CD14-positive monocyte (primary cell): Measurements from ENCODE around the gene DEF6. TPM values are rescaled to one million over a fixed set of nuclear protein-coding genes. Genes with fewer than 3 reads are reported as not detected.
A peak's percentile ranks its signal among the peaks of the same experiment; 100 is the strongest.

ENCODE experiments used
- DNase-seq, 3 donors: peaks; one replicate each; pipeline ENCODE4 v3.0.0-alpha.2; 2011 to 2022
- H2AFZ ChIP-seq: 2 replicates; pipeline ENCODE4 v1.6.0; 2012; ENCODE audit warnings: mild to moderate bottlenecking, low read depth, low read length, inconsistent platforms; ENCODE audit not compliant: insufficient read depth, poor library complexity, severe bottlenecking
- H3K27ac ChIP-seq, 2 donors: 1 replicate in 1 of 2; 2 replicates in 1 of 2; pipeline ENCODE4 v1.5.1; 2012 to 2013; ENCODE audit warnings: low read length in 2 of 2, control low read depth in 1 of 2, inconsistent platforms in 1 of 2, low read depth in 1 of 2, mild to moderate bottlenecking in 1 of 2
- H3K27me3 ChIP-seq, 2 donors: one replicate each; pipeline versions ENCODE4 v1.6.0 to v1.6.1; 2011 to 2013; ENCODE audit warnings: low read length in 2 of 2; ENCODE audit not compliant: control insufficient read depth in 2 of 2, insufficient read depth in 2 of 2
- H3K36me3 ChIP-seq, 2 donors: replicated peaks in 1 of 2; 1 replicate in 1 of 2; 2 replicates in 1 of 2; pipeline versions ENCODE4 v1.5.1 to v1.6.1; 2012 to 2013; ENCODE audit warnings: low read length in 2 of 2, control low read depth in 1 of 2, inconsistent platforms in 1 of 2, mild to moderate bottlenecking in 1 of 2; ENCODE audit not compliant: insufficient read depth in 2 of 2, control insufficient read depth in 1 of 2
- H3K4me1 ChIP-seq, 2 donors: 1 replicate in 1 of 2; 2 replicates in 1 of 2; pipeline versions ENCODE4 v1.5.1 to v1.6.1; 2012 to 2013; ENCODE audit warnings: low read length in 2 of 2, control low read depth in 1 of 2, inconsistent platforms in 1 of 2, mild to moderate bottlenecking in 1 of 2, moderate library complexity in 1 of 2; ENCODE audit not compliant: insufficient read depth in 2 of 2, control insufficient read depth in 1 of 2
- H3K4me2 ChIP-seq: replicated peaks from 2 replicates; pipeline ENCODE3; 2012; ENCODE audit warnings: low read length, moderate library complexity, mild to moderate bottlenecking; ENCODE audit not compliant: poor library complexity, severe bottlenecking; ENCODE audit errors: extremely low read depth
- H3K4me3 ChIP-seq, 3 experiments: fragments of 200-600 bp in 1 of 3; sonication (generic) in 1 of 3; replicated peaks in 1 of 3; 1 replicate in 2 of 3; 2 replicates in 1 of 3; pipeline ENCODE4 v1.5.1; 2011 to 2013; ENCODE audit warnings: low read length in 3 of 3, mild to moderate bottlenecking in 3 of 3, control low read depth in 2 of 3, low read depth in 2 of 3, inconsistent platforms in 1 of 3, moderate library complexity in 1 of 3
- H3K79me2 ChIP-seq: 2 replicates; pipeline ENCODE4 v1.6.0; 2012; ENCODE audit warnings: mild to moderate bottlenecking, control low read depth, inconsistent platforms, low read length, moderate library complexity; ENCODE audit not compliant: insufficient read depth
- H3K9ac ChIP-seq: 2 replicates; pipeline ENCODE4 v1.6.0; 2017; ENCODE audit warnings: low read length, mild to moderate bottlenecking; ENCODE audit not compliant: insufficient read depth, poor library complexity, severe bottlenecking
- H3K9me3 ChIP-seq, 2 donors: replicated peaks in 1 of 2; 1 replicate in 1 of 2; 2 replicates in 1 of 2; pipeline versions ENCODE4 v1.5.1 to v1.6.1; 2012 to 2013; ENCODE audit warnings: low read length in 2 of 2, control low read depth in 1 of 2; ENCODE audit not compliant: control insufficient read depth in 1 of 2, insufficient read depth in 1 of 2
- H4K20me1 ChIP-seq: 2 replicates; pipeline ENCODE4 v1.6.0; 2012; ENCODE audit warnings: mild to moderate bottlenecking, low read length, control low read depth, moderate library complexity; ENCODE audit not compliant: insufficient read depth
- H3K27ac Mint-ChIP-seq, 7 donors: one replicate each; pipeline ENCODE4 v1.8.0; 2020; ENCODE audit warnings: mild to moderate bottlenecking in 7 of 7, mixed read lengths in 7 of 7, moderate library complexity in 6 of 7, inconsistent platforms in 2 of 7
- H3K27me3 Mint-ChIP-seq, 3 donors: one replicate each; pipeline ENCODE4 v1.8.0; 2021 to 2022; ENCODE audit warnings: low read depth in 3 of 3, mild to moderate bottlenecking in 3 of 3, mixed read lengths in 3 of 3, moderate library complexity in 3 of 3, inconsistent platforms in 1 of 3
- H3K36me3 Mint-ChIP-seq, 2 donors: one replicate each; pipeline ENCODE4 v1.8.0; 2020; ENCODE audit warnings: mixed read lengths in 2 of 2, inconsistent platforms in 1 of 2, mild to moderate bottlenecking in 1 of 2
- H3K4me1 Mint-ChIP-seq: one replicate; pipeline ENCODE4 v1.8.0; 2020; ENCODE audit warnings: mild to moderate bottlenecking, mixed read lengths
- H3K4me3 Mint-ChIP-seq, 2 donors: one replicate each; pipeline ENCODE4 v1.8.0; 2020; ENCODE audit warnings: mild to moderate bottlenecking in 2 of 2, mixed read lengths in 2 of 2, moderate library complexity in 1 of 2
- H3K9me3 Mint-ChIP-seq, 7 donors: one replicate each; pipeline ENCODE4 v1.8.0; 2020 to 2022; ENCODE audit warnings: mixed read lengths in 7 of 7, mild to moderate bottlenecking in 6 of 7, moderate library complexity in 6 of 7, inconsistent platforms in 2 of 7
- CTCF ChIP-seq: fragments of 200-600 bp; IDR thresholded peaks from one replicate; pipeline ENCODE4 v1.8.0; 2022; ENCODE audit warnings: antibody characterized with exemption, mild to moderate bottlenecking
- WGBS: methylation state at CpG from one replicate; pipeline ENCODE4 v1.1.5; 2013; ENCODE audit warnings: missing lambda C conversion rate; ENCODE audit not compliant: insufficient coverage; 5-methylcytosine and 5-hydroxymethylcytosine counted together
- intact Hi-C, 2 donors: fragments of 100-400 bp; cut with micrococcal nuclease; formaldehyde crosslinking; loops; one replicate each; pipeline versions ENCODE4 v1.15.0 to v1.15.1; 2023
- polyA plus RNA-seq, 3 donors: library from polyadenylated mRNA; depleted of rRNA in 1 of 3; unstranded in 2 of 3; stranded (reverse) in 1 of 3; fragments of 300-500 nt in 2 of 3; fragments of >200 nt in 1 of 3; fragmentation: Illumina TruSeq in 2 of 3; gene quantifications; 1 replicate in 2 of 3; 2 replicates in 1 of 3; pipeline ENCODE4 v1.2.3, GENCODE V29; 2012 to 2021

DEF6 gene
- polyA plus RNA-seq, 3 donors, result 41.2 to 110 (median 59.3) TPM

DNA sequence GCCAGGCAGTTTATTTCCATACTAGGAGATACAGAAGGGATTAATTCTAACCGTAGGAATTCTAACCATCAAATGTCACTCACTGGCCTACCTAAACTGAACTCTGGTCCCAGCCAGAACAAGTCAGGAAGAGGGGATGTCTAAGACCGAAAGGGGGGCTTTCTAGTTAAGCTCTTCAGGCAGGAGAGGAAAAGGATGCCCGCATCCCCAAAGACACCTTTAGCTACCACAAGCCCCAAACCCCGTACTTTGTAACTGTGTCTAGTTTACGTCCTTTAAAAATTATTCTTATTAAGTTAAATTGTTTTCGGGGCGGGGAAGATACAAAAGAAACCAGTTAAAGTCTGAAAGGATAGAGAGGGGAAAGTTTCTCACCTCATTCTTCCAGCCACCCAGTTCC, 39.3 kb upstream of the DEF6 start:
- Histone ChIP-seq H3K4me2 (peak overlapping the region; percentile 94), H3K9ac (peak overlapping the region; percentile 97), H4K20me1 (no peaks in the 10 kb centered on the region), H3K4me3 (peak overlapping the region in 1 of 3 experiments; percentile 86), H3K27me3 (no peaks in the 10 kb centered on the region), H3K79me2 (peaks cover 35% of the 10 kb centered on the region), H3K36me3 (no peaks in the 10 kb centered on the region), H3K9me3 (no peaks in the 10 kb centered on the region), H2AFZ (peak overlapping the region; percentile 79), H3K4me1 (peaks cover 28 to 38% of the 10 kb centered on the region in 2 donors), H3K27ac (peak overlapping the region in 1 of 2 donors; percentile 84)
- no peak for DNase-seq
- peak overlapping the region in 6 of 7 donors; percentile 97 to 99 (median 99) for H3K27ac Mint-ChIP-seq
- intact Hi-C loops, result loop anchor here in 1 of 2 donors (5.0 to 10.0 kb wide), 2 partner anchors 504 to 1289 kb away; partner anchors contain the start of genes SNRPC and STK38
- TF ChIP-seq CTCF, result no peak
- peaks cover 36% of the 10 kb centered on the region for H3K4me1 Mint-ChIP-seq
- peak overlapping the region; percentile 97 to 98 for H3K4me3 Mint-ChIP-seq
- H3K27me3 Mint-ChIP-seq, result peaks cover 0 to 2% (median 1%) of the 10 kb centered on the region in 3 donors
- WGBS, result no CpG with 5 or more reads among the region's 7 CpGs
- H3K9me3 Mint-ChIP-seq, result no peaks in the 10 kb centered on the region
- peaks cover 0 to 7% of the 10 kb centered on the region in 2 donors for H3K36me3 Mint-ChIP-seq

GRCh38 chr6:35258858-35259193, 38.8 kb upstream of the DEF6 start:
- TF ChIP-seq CTCF, result no peak
- H3K36me3 Mint-ChIP-seq, result peaks cover 0 to 7% of the 10 kb centered on the region in 2 donors
- H3K4me3 Mint-ChIP-seq, result peak overlapping the region; percentile 97 to 98
- H3K27me3 Mint-ChIP-seq, result peaks cover 0 to 2% (median 1%) of the 10 kb centered on the region in 3 donors
- Histone ChIP-seq H3K4me2 (peak overlapping the region; percentile 94), H3K4me1 (peaks cover 31 to 40% of the 10 kb centered on the region in 2 donors), H2AFZ (peak overlapping the region; percentile 79), H3K36me3 (no peaks in the 10 kb centered on the region), H3K9ac (peak overlapping the region; percentile 97), H3K9me3 (no peaks in the 10 kb centered on the region), H3K4me3 (peak overlapping the region; percentile 44 to 86 (median 62)), H3K27me3 (no peaks in the 10 kb centered on the region), H4K20me1 (no peaks in the 10 kb centered on the region), H3K79me2 (peaks cover 38% of the 10 kb centered on the region), H3K27ac (peak overlapping the region; percentile 84 to 93)
- H3K9me3 Mint-ChIP-seq, result no peaks in the 10 kb centered on the region
- DNase-seq, result no peak
- peaks cover 40% of the 10 kb centered on the region for H3K4me1 Mint-ChIP-seq
- WGBS, result 0% methylated on average over 20 of the region's 20 CpGs
- H3K27ac Mint-ChIP-seq, result peak overlapping the region; percentile 97 to 99 (median 99)
- intact Hi-C loops, result loop anchor here in 1 of 2 donors (5.0 to 10.0 kb wide), 2 partner anchors 504 to 1288 kb away; partner anchors contain the start of genes SNRPC and STK38
